Activated CD8-positive, alpha-beta memory T cell treated with anti-CD3 and anti-CD28 coated beads for 48 hours (primary cell): ENCODE results near the gene CDKAL1.
"Not testable (repeated sequence)": the region's sequence is repeated elsewhere in the genome, so short reads cannot be mapped to it uniquely, and the experiment has no call there.

ENCODE experiments used
- DNase-seq, 3 experiments: peaks; one replicate each; pipeline ENCODE4 v3.0.0-alpha.2; 2020; ENCODE audit warnings: low read depth in 2 of 3, low spot score in 2 of 3

Gene CDKAL1

DNA sequence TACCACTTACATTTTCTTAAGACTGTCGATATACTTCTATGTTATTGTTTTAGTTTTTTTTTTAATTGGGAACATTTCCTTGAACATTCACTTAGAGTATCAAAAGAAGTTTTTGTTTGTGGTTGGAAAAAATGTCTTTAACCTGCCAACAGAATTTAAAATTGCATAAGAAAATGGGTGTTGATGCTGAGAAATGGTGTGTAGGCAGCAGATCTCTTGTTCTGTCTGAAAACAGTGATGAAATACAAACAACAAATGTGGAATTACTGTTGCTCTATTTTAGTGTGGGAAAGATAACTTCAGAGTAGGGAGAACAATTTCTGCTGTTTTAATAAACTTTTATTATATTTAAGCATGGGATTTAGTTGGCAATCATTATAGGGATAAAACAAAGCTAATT, 293.5 kb downstream of the CDKAL1 start:
- no peak for DNase-seq

DNA sequence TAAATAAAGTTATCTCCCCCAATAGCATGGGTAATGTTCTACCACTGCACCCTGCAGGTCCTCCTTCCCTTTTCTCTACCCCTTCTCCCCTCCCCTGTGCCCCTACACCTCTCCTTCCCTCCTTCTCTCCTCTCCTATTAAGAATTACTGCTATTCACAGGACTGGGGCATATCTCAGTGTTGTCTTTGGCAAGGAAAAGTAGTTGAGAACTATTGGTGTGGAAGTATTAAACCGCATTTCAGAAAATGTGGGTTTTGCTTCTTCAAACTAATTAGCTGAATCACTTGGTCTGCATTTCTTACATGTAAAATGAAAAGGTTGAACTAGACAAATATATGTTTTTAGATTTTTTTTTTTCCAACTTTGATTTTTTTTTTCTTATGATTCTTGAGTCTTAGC, 296.3 kb downstream of the CDKAL1 start:
- DNase-seq, result no peak

DNA sequence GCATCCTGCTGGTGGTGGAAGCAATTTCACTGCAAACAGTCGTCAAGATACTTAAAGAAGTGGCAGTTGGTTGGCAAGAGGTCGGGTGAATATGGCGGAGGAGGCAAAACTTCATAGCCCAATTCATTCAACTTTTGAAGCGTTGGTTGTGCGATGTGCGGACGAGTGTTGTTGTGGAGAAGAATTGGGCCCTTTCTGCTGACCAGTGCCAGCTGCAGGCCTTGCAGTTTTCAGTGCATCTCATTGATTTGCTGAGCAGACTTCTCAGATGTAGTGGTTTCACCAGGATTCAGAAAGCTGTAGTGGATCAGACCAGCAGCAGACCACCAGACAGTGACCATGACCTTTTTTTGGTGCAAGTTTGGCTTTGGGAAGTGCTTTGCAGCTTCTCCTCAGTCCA, 297.0 kb downstream of the CDKAL1 start:
- not testable (repeated sequence) for DNase-seq

DNA sequence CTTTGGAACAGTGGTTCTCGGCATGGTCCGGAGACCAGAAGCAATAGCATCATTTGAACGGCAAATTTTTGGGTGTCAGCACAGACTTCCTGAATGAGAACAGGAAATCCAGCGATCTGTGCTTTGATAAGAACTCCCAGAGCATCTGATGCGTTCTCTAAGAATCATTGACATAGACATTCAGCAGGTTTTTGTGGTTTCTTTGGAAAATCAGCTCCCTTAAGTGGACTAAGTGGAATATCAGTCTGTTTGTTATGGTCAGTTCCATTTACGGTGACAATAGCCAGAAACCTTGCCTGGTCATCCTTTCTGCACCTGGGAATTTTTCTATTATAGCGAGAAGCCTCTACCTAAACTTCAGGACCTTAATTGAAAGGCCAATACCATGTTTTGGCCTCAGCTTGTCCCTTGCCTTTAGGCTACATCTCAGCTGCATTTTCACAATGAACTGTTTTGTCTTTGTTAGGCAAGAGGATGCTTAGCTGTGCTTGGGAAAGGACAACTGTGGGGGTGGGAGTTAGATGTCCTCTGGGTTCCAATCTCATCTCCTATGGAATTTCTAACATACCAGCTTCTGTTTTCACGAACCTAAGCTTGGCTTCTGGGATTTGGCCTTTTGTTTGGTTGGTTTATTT, 299.7 kb downstream of the CDKAL1 start:
- no peak for DNase-seq

DNA sequence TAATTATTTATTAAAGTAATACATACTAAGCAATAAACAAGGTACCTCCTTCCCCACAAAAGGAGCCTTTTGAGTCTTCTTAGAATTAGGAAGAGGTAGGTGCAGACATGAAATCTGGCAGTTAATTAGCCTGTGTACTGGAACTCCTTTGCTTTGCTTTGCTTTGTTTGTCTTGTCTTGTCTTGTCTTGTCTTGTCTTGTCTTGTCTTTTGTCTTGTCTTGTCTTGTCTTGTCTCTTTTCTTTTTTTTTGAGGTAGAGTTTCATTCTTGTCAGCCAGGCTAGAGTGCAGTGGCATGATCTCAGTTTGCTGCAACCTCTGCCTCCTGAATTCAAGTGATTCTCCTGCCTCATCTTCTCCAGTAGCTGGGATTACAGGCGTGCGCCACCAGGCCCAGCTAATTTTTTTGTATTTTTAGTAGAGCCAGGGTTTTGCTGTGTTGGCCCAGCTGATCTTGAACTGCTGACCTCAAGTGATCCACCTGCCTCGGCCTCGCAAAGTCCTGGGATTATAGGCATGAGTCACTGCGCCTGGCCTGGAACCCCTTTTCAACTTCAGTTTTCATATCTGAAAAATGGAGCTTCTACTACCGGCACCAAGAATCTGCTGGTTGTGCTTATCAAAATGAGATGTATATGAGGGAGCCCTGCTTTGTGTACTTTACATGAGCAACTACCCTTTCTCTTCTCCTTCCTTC, 301.2 kb downstream of the CDKAL1 start:
- no peak for DNase-seq

DNA sequence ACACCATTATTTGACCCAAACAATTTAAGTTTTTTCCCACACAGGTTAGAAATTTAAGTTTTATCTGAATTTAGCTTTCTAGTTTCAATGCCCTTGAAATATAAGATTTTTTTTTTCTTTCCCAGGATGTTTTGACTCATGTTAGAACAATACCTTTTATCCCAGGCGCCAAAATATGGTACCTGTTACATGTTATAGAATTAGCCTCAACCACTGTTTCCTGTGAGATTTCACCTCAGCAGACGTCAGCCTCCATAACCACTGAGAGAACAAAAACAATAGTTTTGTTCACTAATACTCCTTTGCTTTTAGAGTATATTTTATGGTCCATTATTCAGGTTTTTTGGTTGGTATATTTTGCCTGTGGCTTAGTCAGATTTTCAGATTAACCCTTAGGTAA, 302.9 kb downstream of the CDKAL1 start:
- DNase-seq, result no peak

DNA sequence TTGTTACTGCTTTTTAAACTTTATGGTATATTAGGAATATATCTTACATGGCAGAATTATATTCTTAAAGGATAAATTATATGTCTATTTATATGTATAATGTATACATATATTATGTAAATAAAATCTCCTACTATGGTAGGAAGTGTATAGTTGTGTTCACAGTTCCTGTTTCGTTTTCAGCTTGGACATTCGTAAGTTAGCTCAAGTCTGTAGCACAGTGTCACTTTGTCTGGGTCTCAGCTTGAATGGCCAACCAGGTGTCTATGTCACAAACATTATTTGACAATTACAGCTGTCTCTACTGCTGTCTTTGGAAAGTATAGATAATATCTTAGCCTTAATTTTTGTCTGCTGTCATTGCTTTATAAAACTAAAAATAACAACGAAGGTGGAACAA, 303.9 kb downstream of the CDKAL1 start:
- no peak for DNase-seq

DNA sequence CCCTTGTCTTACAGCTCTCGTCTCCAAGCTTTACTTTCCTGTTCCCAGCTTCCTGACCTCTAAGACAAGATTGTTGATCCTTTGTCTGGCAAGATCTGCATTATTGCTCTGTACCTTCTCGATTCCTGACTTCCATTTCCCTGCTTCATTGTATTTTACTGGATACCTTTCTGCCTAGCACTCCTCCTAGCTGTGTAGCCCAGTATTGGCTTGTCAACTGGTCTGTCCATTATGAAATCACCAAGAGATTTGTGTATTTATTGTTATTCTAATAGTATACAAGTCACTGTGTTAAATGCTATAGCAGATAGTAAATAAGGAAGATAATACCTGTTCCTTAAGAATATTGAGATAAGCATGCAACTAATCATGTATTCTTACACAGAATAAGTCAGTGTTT, 305.4 kb downstream of the CDKAL1 start:
- no peak for DNase-seq

DNA sequence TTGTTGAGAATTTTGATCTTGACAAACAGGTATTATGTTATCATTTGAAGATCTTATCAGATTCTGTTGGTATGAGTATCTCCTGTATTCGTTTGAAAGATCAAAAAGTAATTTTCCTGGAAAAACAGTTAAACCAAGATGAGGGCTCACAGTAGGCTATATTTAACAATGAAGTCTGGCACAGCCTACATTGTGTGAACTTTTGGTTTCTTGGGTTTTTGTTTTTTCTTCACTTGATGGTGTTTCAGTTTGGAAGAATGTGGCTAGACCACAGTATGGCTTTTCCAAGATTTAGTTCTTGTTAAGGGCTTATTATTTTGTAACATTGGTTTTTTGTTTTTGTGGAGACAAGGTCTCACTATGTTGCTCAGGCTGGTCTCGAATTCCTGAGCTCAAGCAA, 306.4 kb downstream of the CDKAL1 start:
- DNase-seq, result no peak

DNA sequence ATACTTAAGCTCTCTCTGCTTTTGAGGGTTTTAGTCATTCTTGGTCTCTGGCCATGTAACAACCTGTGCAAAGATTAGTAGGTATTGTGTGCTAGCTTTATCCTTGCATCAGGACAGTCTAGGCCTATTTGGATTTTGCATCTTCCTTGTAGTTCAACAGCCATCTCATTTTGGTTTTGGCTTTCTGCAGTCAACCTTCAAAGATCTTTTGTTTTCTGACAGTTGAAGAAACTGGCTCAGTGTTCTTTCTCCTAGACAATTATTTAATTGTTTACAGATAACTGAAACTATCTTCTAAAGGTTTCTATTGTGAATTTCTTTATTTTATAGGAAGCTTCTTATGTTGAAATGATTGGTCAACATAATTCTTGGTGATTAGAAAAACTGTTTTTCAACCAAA, 307.5 kb downstream of the CDKAL1 start:
- DNase-seq, result no peak

DNA sequence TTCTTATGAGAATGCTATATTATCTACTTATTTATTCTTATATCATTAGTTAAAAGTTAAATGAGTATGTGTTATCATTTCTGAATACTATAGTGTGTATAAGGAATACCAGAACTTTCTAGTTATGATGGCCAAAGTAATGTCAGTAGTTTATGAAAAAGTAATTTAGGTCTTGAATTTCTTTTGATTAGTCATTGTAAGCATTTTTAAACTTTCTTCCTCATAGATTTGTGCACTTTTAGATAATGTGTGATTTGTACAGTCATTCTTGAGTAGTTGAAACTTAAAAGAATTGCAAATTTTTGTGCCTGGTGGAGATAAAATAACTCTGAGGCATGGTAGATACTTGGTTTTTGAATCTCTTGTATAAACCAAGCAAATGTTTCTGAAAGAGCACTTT, 311.3 kb downstream of the CDKAL1 start:
- DNase-seq, result no peak

DNA sequence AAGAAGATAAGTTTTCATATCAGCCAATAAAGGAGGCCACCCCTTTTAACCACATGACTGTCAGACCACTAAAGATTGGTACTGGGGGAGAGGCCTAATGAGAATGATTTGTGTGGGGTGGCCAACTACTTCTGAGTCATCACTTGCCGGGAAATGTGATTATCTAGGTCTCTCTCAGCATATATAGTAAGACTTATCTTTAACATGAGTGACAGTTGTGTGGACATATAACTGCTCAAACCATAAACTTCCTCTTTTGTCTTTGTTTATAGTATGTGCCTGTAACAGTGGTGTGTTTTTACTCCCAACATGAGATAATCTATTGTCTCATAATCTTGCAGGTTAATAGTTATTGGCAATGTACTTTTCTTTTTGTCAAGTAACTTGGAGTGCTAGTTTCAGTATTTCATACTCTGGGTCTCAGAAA, 312.4 kb downstream of the CDKAL1 start:
- no peak for DNase-seq

DNA sequence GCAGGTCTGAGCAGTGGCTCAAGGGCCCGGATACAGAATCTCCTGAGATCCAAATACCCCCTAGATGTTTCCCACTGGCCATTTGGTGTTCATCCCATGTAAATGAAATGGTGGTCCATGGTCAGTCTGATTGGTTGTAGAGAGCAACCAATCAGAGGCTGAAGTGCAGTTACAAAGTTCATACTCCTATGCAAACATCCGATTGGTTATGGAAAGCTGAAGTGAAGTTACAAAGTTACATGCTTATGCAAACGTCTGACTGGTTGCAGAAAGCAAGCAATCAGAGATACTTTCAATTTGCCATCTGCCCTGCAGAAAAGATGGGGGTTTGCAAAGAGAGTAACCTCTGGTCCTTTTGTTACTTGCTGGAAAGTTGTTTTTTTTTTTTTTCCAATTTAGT, 313.6 kb downstream of the CDKAL1 start:
- no peak for DNase-seq

DNA sequence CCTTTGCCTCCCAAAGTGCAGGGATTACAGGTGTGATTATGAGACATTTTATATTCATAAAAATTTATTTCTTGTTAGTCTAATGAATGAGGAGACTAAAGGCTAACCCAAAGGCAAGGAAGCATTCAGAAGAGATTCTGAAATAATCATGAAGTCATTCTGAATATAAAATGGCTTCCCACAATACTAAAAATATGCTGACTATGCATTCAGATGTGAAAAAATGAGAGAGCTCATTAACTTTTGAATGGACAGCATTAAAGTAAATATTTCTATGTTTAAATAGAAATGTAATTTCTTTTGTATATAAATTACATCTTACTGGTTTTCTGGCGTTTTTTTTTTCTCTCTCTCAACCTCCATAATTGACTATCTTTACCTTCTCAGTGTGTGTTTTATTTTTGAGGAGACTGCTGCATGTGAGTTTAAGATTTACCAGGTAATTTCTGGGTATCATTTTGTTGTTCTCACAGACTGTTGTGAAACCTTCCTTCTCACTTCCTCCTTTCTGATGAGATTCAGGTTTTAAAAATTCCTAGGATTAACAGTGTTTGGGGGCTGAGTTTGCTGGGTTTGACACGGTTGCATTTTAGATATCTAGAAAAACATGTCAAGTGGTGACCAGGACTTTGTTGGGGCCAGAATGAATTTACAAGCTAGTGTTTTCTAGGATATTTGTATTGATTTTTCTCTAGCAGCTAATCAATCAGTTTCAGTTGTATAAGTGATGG, 316.6 kb downstream of the CDKAL1 start:
- no peak for DNase-seq

DNA sequence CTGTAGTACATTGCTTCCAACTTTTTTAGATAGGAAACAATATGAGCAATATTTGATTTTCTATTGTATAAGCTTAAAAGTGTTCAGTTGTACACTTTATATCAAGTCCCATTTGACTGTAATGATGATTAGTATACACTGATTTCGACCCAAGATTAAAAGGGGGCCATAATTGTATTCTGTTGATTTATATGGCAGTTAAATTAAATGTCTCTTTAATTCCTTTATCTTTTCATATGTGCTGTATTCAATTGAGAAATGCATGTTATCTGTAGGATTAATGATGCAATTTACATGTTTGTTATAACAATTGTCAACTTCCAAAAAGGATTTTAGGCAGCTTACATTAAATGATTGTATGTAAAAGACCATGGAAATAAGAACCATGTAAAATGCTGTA, 317.5 kb downstream of the CDKAL1 start:
- DNase-seq, result no peak

DNA sequence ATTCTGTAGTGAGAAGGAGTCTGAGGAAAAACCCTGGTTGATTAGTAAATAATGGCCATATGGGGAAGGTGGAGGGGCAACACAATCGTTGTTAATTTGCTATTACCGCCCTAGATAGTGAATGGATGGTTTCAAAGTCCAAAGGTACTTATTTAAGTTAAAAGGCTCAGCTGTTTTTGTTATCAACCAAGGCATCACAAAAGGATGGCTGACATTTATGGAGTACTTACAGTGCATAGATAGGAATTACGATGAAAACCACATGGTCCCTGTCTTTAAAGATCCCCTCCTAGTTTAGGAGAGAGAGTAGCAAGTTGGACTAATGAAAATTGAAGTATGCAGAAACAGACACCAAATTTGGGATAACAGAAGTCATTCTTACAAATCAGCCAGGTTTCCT, 319.6 kb downstream of the CDKAL1 start:
- no peak for DNase-seq

DNA sequence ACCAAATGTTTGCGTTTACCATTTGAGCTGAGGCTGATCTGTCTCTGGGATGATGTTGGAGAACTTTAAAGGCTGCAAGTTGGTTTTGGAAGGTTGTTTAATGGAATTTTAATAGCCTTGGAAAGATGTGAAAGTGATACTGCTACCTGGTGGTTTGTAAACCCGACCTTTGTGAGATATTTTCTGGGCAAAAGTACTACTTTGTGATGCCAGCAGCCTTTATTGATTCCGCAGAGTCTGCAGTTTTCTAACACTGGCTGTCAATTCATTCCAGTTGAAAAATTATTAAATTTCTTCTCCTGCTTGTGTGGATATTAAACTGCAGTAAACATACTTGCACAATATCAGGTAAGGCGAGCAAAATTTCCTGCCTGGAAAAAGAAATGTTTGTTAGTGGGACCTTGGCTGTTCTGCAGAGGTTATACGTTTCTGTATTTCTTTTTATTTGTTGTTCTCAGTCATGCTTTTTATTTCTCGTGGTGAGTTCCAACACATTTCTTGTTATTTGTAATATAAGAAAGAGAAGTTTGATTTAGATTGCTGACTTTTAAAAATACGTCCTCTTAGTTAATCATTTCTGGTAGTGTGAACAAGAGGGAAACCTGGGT, 322.5 kb downstream of the CDKAL1 start:
- no peak for DNase-seq

DNA sequence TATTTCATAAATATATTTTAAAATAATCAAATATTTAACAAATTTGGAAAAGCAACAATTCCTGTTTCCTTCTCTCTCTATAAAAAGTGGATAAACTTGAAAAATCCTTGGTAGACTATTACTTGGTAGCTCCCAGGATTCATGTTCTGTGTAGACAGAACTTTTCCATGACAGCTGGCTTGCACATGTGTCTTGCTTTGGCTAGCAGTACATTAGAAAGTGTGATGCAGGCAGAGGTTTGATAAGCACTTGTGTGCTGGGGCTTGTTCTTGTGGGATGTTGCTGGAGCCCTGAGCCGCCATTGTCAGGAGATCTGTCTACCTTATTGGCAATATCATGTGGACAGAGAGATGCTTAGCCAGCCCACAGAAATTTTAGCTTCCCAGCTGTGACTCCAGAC, 327.2 kb downstream of the CDKAL1 start:
- no peak for DNase-seq

DNA sequence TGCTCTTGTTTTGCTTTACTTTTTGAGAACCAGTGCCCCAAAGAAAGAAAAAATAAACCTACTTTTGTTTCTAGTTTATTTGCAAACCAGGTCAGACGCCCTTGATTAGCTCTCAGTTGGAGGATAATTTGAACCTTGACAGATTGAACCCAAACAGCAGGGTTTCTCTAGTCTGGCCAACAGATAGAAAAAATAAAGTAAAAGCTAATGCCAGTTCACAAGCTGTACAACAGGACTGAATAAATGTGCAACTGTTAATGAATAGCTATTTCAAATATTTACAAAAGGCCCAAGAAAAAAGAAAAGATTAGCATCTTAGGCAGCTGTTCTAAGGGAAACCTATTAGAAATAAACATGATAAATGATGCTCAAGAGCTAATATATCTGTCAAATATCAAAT, 331.8 kb downstream of the CDKAL1 start:
- DNase-seq, result no peak

DNA sequence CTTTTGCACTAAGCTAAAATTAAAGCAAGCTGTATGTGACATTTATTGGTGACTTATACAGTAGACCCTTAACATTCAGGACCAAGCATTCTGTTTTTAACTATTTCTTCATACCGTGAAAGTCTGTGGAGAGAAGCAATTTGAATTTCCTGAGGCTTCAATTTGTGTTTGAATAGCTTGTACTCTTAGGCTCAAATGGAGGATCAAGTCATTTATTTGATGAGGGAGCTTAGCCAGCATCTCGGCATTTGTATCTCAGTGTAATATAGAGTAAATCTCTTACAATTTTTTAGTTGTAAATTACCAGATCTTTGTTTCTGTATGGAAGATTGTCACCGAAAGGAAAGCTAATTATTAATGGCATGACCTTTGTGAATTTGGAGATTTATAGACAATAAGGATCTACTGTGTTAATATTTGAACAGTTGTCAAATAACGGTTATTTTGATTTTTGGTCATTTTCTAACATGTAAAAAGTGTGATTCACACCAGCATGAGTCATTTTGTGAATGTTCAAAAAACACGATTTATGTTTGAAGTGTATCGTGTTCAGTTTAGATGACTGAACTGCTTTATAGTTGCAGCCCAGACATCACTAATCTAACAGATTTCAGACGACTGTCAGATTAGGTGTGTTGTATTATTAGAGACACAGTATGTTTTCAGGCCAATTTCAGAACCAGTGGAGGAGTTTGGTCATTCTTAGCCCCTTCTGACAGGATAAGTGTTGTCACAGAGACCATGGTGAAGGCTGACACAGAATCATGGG, 332.9 kb downstream of the CDKAL1 start:
- no peak for DNase-seq

DNA sequence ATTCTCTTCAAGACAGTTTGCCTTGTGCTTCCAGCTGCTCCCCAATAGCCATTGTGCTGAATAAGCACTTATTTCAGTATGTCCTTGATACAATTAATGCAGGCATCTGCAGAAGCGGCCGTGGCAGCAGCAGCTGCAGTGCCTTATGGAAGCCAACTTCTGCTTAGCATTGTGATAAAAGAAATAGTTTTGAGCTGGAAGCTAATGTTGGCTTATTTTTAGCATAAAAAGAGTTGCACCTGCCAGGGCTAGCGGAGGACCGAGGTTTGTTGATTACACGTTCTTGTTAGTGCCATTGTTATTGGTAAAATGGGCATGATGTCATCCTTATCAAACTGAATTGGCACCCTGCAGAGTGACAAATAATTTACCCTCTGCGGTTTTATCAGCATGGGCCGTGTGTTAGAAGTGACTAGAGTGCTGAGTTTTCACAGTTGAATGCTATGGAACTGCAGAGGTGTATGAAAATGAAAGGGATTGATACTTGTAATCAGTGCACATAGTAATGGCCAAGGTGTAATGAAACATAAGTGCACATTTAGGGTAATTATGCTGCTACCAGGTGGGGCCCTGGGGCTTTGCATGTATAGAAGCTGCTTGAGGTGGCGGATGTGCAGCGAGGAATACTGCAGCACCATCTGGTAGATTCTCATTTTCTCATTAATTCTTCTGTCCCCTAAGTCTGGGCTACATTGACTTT, 334.3 kb downstream of the CDKAL1 start:
- DNase-seq, result no peak
